NCI-H2196 treated with DMSO at 0.1 percent for 48 hours (cell line): Measurements from ENCODE around the gene ETV3.
"Not testable (repeated sequence)": the region's sequence is repeated elsewhere in the genome, so short reads cannot be mapped to it uniquely, and the experiment has no call there.

ENCODE experiments used
- DNase-seq: peaks from one replicate; lab custom pipeline; 2025; ENCODE audit not compliant: unreplicated experiment; lab: John Stamatoyannopoulos, UW

ETV3 gene

GRCh38 chr1:157113631-157114030 lies 24.6 kb downstream of the ETV3 start:
- DNase-seq: no peak

GRCh38 chr1:157113106-157113505 lies 25.1 kb downstream of the ETV3 start:
- DNase-seq: no peak

DNA sequence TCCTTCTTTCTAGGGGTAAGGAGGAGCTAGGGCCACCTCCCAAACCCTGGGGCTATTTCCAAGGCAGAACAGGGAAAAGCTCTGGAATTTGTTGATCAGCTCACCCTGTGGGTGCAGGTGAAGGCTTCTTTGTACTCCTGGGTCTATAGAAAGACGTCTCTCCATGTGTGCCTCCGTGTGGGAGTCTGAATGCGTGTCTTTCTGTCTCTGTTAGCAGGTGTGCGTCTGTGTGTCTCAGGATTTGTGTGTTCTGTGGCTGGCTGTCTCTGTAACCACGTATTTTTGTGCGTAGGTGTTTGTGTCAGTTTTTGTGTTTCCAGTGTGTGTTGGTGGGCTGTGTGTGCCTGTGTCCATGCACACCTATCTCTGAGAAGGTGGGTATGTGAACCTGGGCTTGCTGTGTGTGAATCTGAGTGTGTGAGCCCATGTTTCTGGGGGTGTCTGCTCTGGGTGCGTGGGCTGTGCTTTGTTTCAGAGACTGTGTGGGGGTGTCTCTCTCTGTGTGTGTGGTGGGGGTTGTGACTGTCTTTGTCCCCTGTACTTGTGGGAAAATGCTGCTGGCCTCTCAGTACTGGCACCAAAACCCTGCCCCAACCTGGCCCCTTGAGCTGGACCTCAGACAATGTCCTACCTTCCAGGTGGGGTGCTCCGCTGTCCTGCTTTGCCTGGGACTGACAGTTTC lies 25.9 kb downstream of the ETV3 start:
- DNase-seq: no peak

DNA sequence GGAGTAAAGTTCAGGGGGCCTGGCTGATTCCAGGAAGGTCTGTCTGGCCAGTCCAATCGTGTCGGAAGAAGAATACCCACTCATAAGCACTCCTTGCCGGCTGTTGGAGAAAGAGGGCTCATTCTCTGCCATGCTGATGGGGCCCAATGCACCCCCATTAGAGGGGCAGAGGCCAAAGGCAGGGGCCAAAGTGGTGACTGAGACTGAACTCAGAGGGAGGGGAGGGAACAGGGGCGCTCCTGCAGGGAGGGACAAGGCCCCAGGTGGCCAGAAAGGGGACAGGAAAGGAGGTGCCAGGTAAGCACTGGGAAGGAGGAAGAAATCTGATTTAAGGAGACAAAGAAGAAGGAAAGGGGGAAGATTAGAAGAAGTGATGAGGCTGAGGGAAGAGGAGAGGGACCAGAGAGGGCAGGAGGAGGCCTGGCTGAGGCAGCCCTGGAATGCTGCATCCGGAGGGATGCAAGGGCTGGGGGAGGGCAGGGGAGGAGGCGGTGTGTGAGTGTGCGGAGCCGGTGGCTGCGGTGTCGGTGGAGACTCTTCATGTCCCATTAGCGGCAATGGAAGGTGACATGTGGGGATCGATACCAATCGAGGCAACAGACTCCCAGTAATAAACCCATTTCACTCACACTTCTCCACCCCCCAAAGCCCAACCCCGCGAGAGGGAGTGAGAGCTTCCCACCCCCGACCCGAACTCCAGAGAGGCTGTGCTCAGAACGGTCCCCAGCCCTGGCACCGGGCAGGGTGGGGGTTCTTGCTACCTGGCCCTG lies 26.6 kb downstream of the ETV3 start:
- no peak for DNase-seq

DNA sequence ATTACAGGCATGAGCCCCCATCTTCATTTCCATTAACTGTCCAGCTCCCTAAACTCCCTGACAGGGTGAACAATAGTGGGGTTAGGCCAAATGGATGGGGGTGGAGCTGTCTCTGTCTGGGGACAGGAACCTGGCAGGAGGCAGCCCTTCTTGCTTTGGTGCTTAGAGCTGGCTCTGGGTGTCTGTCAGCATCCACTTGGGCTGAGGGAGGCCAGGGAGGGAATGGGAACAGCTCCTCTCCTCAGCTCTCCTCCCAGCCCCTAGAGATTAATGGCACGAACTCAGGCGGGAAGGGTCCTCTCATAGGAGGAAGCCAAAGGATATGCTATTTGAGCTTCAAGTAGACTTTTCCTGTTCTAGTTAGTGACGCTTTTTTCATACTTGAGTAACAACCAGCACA lies 27.5 kb downstream of the ETV3 start:
- DNase-seq: no peak

DNA sequence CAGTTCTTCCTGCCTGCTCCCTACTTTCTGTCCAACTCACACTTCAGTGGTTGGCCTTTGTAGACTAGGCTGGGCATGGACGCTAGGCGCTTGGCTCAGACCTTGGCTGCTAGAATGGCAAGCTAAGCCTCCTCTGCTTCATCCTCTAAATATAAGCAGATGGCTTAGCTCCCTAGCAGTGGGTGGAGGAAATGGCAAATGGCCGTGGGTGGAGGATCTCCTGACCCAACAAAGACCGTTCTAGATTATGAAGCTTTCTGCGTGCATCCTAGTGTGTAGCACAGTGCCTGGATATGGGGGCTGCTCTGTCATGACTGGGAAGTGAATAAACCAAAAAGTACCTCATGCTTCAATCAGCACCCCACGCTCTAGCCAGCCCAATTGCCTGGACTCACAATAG lies 28.2 kb downstream of the ETV3 start:
- DNase-seq: no peak

DNA sequence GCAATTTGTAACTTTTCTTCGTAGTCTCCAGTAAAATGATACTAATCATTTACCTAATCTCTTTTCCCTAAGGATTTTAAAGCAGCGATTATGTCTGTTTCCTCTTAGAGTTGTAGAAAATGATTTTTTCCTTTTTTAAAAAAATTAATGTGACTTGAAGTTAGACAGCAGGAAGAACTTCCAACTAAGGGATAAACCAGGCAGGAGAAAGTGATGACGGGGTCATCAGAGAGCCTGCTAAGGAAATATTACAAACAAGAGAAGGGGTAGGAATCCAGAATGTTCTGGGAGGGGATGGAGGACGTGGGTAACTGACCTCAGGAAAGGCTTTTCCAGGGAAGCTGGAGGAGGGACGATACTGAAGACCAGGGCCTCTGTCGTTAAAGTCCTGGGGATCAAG lies 29.7 kb downstream of the ETV3 start:
- DNase-seq: no peak

- DNase-seq: no peak
Measured at GRCh38 chr1:157107702-157108101, 30.5 kb downstream of the ETV3 start.

DNA sequence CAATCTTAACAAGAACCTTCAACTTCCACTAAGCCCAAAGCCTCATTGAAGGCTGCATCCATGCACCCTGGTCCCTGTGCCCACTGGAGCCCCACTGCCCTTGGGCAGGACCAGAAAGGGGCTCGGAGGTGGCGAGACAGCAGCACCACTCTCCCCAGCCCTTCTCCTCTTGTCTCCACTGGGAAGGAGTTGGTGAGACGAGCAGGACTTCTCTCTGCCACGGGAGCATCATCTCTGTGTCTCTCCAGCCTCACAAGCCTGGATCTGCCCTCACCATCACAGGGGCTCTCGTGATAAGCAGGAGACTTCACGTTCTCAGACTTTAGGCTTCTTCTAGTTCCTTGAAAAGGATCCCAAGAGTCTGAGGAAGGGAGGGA lies 31.4 kb downstream of the ETV3 start:
- DNase-seq: no peak

DNA sequence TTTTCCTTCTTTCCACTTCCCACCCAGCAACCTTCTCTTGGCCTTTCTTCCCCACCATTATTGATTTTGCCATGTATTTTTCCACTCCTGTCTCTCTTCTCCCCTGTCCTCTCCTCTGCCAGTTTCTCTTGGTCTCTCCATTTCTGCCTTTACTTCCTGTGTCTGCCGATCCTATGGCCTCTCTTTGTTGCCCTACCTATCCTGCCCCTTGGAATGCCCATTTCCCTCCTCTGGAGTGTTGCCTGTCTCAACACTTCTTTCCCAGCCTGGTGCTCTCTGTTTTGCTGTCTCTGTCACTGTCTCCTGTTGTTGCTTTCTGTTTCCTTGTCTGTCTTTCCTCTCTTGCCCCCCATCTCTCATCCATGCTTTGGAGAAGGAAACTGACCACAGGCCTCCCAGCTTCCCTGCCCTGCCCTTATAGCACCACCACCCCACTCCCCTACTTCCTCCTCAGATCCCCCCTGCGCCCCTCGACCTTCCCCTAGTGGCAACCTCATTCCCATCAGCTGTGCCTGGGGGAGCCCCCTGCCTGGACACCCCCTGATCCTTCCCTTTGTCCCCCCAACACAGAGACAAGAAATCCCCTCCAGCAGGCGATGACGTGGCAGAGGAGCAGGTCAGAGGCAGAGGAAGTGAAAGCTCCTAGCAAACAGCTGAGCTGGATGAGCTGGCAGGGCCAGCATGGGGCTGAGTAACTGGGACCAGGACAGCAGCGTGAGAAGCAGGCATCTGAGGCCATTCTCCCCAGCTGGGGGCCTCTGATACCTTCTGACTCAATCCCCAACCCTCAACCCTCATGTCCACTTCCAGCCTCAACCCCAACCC lies 32.0 kb downstream of the ETV3 start:
- DNase-seq: no peak

DNA sequence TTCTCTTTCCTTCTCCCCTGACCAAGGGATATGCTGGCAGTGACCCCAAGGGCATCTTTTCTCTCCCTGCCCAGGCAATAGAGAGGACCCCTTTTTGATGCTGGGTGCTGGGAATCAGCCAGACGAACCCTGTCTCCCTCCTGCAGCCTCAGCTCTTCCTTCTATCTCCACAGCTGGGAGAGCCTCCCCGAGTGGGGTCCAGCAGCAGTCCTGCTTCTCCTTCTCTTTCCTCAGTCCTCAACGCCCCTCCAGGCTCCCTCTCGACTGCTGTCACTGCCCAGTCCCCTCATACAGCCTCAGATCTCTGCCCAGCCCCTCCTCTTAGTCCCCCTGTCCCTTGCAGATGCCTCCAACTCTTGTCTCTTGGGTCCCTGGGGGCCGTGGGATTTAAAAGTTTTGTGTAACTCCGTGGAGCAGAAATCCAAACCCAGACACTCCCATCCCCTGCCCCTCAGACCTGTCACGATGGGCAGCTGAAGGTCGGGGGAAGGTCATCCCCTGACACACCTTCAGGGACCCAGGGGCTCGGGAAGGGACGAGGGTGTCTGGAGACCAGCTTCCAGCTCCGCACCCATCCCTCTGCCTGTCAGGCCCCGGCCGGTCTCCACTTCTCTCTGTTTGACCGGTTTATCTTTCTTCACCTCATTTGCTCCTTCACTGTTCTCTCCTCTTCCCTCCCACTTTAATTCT lies 32.8 kb downstream of the ETV3 start:
- DNase-seq: no peak

DNA sequence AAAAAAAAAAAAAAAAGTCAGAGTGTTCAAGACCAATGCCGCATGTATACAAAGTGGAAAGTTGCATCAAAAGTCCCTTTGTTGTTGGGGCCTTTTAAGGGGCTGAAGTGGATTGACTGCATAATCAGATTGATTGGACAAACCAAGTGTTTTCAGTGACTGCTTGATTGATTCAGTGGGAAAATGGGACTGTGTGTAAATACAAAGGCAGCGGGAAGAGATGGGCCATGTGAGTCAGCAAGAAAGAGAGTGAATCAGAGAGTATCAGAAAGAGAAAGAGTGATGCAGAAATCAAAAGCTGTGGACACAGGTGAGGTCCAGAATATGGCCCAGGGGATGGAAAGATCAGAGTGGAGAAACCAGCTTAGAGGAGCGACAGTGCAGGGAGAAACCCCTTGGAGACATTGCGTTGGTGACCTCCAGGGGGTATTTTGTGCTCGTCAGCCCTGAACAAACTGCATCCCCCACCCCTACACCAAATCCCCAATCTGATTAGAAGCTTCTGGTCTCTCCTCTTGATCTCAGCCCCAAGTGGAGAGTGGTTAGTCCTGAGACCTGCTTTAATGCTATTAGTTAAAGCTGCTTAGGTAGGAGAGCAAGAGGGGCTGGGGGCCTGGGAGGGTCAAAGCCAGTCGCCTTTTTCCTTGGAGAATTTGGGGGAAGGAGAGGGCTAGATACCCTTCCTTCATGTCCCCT lies 33.4 kb downstream of the ETV3 start:
- DNase-seq: no peak

GRCh38 chr1:157103268-157103667 lies 34.9 kb downstream of the ETV3 start:
- DNase-seq: no peak

DNA sequence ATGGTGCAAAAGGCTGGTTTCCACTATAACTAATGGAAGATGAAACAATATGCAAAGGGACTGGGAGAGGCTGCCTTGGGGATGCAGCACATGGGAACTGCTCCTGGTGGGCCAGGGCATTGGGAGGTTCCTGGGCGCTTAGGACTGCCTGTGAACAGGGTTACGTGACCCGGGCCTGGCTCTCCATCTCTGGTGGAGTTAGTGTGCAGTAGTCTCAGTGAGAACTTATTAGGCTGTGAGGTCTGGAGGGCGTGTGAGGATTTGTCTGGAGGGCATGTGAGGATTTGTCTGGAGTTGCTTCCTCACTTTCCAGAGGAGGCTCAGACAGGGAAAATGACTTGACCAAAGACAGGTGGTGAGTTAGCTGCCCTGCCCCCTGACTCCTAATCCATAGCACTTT lies 37.0 kb downstream of the ETV3 start:
- DNase-seq: no peak

GRCh38 chr1:157099633-157100009 lies 38.6 kb downstream of the ETV3 start, which contains the start of gene ETV3L:
TSS of gene ETV3L (minus strand) at chr1:157099808. CDS start at chr1:157099523, 285 bp downstream.
- no peak for DNase-seq

- not testable (repeated sequence) for DNase-seq
Measured at GRCh38 chr1:157098987-157099632, 39.1 kb downstream of the ETV3 start.

GRCh38 chr1:157098519-157098918 lies 39.7 kb downstream of the ETV3 start:
- no peak for DNase-seq

DNA sequence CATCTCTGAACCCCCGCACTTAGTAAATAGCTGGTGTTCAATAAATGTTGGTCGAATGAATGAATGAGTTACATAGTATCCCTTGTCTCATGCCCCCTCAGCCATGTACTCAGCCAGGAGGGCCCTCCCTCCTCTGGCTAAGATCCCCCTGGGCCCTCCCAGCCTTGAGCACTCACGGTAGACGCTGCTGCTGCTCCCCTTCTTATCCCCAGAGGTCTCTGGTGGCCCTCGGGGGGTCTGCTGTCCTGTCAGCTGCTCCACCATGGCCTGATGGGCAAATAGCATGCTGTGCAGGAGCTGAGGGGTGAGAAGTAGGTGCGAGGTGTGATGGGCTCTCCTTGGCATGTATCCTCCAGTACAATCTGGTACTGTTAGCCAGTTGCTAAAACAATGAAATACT lies 40.5 kb downstream of the ETV3 start:
- no peak for DNase-seq

DNA sequence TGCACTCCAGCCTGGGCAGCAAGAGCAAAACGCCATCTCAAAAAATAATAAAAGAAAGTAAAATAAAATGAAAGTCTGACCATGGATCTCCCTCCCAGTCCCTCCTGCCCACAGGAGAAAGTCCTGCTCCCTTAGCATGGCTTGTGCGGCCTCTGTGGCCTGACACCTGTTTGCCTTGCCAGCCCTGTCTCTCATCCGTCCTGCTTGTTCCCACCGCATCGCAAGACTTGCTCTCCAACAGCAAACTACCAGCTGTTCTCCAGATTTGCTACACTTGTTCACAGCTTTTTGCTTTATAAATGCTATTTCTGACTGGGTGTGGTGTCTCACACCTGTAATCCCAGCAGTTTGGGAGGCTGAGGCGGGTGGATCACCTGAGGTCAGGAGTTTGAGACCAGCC lies 41.3 kb downstream of the ETV3 start:
- no peak for DNase-seq

- DNase-seq: no peak
Measured at GRCh38 chr1:157095551-157095950, 42.6 kb downstream of the ETV3 start.
